Prostate gland (tissue), 2 donors: ENCODE results near the gene SMTN. TPM values are rescaled to one million over a fixed set of nuclear protein-coding genes. Genes with fewer than 3 reads are reported as not detected.

Source experiments
- DNase-seq: peaks from one replicate; pipeline ENCODE4 v3.0.0-alpha.2; 2019; ENCODE audit warnings: low spot score
- H3K27ac ChIP-seq, 2 donors: fragments of 200-600 bp; sonication (generic); 2 replicates each; pipeline ENCODE4 v1.5.1; 2017 to 2019
- H3K27me3 ChIP-seq: fragments of 200-600 bp; sonication (generic); replicated peaks from 2 replicates; pipeline ENCODE4 v1.5.1; 2019; ENCODE audit not compliant: insufficient read depth
- H3K36me3 ChIP-seq, 2 donors: fragments of 200-600 bp; sonication (generic); 1 replicate in 1 of 2; 2 replicates in 1 of 2; pipeline versions ENCODE4 v1.5.1 to v1.8.1; 2017 to 2019
- H3K4me1 ChIP-seq: fragments of 200-600 bp; sonication (generic); replicated peaks from 2 replicates; pipeline ENCODE4 v1.5.1; 2019
- H3K4me3 ChIP-seq, 2 donors: fragments of 200-600 bp; sonication (generic); 2 replicates each; pipeline ENCODE4 v1.5.1; 2017 to 2019
- H3K9me3 ChIP-seq: fragments of 200-600 bp; sonication (generic); 2 replicates; pipeline ENCODE4 v1.5.1; 2017
- POLR2A ChIP-seq: fragments of 450-650 bp; IDR thresholded peaks from one replicate; pipeline ENCODE4 v1.6.1; 2016; ENCODE audit warnings: antibody characterized with exemption, mild to moderate bottlenecking
- POLR2AphosphoS5 ChIP-seq: sonication (generic); formaldehyde crosslinking; IDR thresholded peaks from one replicate; pipeline ENCODE4 v1.6.1; 2017; ENCODE audit warnings: antibody characterized with exemption
- WGBS: methylation state at CpG from one replicate; pipeline ENCODE4 v1.1.5; 2018; 5-methylcytosine and 5-hydroxymethylcytosine counted together
- intact Hi-C: fragments of 100-400 bp; cut with DNase I; formaldehyde crosslinking; loops from one replicate; pipeline ENCODE4 v1.14.2; 2022
- total RNA-seq, 2 donors: library from RNA; depleted of rRNA; stranded (reverse); fragments of >200 nt; gene quantifications; one replicate each; pipeline ENCODE4 v1.1.0, GENCODE V29; 2016
- TF ChIP-seq, protein P1 (sequence below), 4 experiments: fragments of 200-600 bp in 2 of 4; fragments of 450-650 bp in 2 of 4; sonication (generic) in 2 of 4; IDR thresholded peaks; 1 replicate in 3 of 4; 2 replicates in 1 of 4; pipeline ENCODE4 v1.5.1; 2016 to 2019; ENCODE audit warnings: antibody characterized with exemption in 4 of 4, mild to moderate bottlenecking in 2 of 4, moderate library complexity in 2 of 4

SMTN gene
- total RNA-seq, 2 donors from 2014 or later: 200 to 209 TPM

DNA sequence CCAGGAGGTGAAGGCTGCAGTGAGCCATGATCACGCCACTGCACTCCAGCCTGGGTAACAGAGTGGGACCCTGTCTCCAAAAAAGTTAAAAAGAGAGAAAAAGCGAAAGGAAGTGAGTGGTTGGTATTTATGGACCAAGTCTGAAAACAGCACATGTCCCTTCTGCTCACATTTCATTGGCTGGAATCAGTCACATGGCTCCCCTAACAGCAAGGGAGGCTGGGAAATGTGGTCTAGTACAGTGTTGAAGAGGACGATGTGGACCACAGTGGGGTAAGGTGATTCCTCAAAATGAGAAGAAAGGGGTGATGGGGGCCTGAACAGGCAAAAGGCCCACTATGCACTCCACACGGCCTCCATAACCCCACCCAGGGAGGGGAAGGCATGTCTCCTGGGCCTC, 32.5 kb upstream of the SMTN start:
- H3K9me3 ChIP-seq: no peaks in the 10 kb centered on the region
- no peak overlapping the region for H3K4me3 ChIP-seq
- DNase-seq: no peak
- H3K27ac ChIP-seq: no peak overlapping the region
- H3K4me1 ChIP-seq: no peaks in the 10 kb centered on the region
- no peaks in the 10 kb centered on the region for H3K36me3 ChIP-seq
- intact Hi-C loops: no loop called here
- 95% methylated on average over 4 of the region's 4 CpGs for WGBS
- no peaks in the 10 kb centered on the region for H3K27me3 ChIP-seq
- TF ChIP-seq, protein P1, sequence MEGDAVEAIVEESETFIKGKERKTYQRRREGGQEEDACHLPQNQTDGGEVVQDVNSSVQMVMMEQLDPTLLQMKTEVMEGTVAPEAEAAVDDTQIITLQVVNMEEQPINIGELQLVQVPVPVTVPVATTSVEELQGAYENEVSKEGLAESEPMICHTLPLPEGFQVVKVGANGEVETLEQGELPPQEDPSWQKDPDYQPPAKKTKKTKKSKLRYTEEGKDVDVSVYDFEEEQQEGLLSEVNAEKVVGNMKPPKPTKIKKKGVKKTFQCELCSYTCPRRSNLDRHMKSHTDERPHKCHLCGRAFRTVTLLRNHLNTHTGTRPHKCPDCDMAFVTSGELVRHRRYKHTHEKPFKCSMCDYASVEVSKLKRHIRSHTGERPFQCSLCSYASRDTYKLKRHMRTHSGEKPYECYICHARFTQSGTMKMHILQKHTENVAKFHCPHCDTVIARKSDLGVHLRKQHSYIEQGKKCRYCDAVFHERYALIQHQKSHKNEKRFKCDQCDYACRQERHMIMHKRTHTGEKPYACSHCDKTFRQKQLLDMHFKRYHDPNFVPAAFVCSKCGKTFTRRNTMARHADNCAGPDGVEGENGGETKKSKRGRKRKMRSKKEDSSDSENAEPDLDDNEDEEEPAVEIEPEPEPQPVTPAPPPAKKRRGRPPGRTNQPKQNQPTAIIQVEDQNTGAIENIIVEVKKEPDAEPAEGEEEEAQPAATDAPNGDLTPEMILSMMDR (IDR thresholded peaks at IDR 0.05): no peak
- TF ChIP-seq POLR2AphosphoS5 (no peak), POLR2A (no peak)

DNA sequence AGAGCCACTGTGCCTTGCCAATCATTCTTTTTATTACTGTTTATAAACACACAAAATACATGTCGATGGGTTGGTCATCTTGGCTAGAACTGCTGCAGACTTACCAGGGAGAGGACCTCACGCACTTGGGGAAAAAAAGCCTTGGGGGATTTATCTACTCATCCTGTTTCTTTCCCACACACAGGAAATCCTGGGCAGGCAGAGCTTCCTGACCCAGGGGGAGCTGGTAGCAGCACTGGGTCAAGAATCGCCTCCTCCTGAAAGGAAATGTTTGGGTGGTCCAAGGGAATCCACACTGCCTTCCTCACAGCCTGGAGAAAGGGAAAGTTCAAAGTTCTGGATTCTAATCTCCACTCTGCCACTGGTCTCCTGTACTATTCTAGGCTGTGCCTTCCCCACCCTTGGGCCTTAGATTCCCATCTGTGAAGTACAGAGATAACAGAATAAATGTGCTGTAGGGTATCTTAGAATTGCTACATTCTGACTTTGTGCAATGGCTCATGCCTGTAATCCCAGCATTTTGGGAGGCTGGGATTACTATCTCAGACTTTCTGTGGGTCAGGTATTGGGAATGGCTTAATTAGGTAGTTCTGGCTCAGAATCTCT, 31.2 kb upstream of the SMTN start:
- Histone ChIP-seq H3K4me3 (no peak overlapping the region), H3K4me1 (peaks cover under 1% of the 10 kb centered on the region), H3K36me3 (no peaks in the 10 kb centered on the region), H3K9me3 (no peaks in the 10 kb centered on the region), H3K27ac (no peak overlapping the region), H3K27me3 (no peaks in the 10 kb centered on the region)
- no peak for DNase-seq
- WGBS: 58% methylated on average over 3 of the region's 3 CpGs
- intact Hi-C loops: no loop called here
- TF ChIP-seq POLR2AphosphoS5: no peak
- no peak for TF ChIP-seq POLR2A
- TF ChIP-seq, protein P1 (IDR thresholded peaks at IDR 0.05): no peak

DNA sequence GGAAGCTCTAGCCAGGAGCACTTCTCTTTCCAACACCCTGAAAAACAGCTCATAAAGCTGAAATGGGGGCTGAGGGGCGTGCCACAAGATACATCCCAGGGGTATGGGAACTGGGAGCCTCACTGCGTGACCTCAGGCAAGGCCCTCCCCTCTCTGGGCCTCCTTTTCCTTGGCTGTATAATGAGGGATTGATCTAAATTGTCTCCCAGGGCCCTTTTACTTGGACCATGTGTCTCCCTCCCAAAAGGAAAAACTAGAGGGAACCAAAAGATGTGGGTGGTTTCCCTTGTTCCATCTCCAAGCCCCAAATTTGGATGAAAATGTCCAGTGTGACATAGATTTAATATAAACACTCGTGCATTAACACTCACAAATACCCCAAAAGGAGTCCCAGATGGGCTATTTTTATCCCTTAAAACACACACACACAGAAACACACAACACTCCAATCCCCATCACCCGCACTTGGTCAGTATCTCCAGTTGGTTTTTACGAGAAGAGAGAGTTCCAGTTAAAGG, 25.9 kb upstream of the SMTN start:
- H3K4me1 ChIP-seq: peaks cover 7% of the 10 kb centered on the region
- TF ChIP-seq POLR2AphosphoS5: no peak
- TF ChIP-seq, protein P1 (IDR thresholded peaks at IDR 0.05): no peak
- no peak for TF ChIP-seq POLR2A
- no peaks in the 10 kb centered on the region for H3K36me3 ChIP-seq
- H3K27ac ChIP-seq: peak overlapping the region; percentile 68 to 82
- intact Hi-C loops: loop anchor here (2.0 kb wide), 1 partner anchor 86 kb away; the partner anchor contains the start of genes MORC2 and TUG1
- no peaks in the 10 kb centered on the region for H3K27me3 ChIP-seq
- H3K9me3 ChIP-seq: no peaks in the 10 kb centered on the region
- DNase-seq: no peak
- 29% methylated on average over 5 of the region's 5 CpGs for WGBS
- no peak overlapping the region for H3K4me3 ChIP-seq

DNA sequence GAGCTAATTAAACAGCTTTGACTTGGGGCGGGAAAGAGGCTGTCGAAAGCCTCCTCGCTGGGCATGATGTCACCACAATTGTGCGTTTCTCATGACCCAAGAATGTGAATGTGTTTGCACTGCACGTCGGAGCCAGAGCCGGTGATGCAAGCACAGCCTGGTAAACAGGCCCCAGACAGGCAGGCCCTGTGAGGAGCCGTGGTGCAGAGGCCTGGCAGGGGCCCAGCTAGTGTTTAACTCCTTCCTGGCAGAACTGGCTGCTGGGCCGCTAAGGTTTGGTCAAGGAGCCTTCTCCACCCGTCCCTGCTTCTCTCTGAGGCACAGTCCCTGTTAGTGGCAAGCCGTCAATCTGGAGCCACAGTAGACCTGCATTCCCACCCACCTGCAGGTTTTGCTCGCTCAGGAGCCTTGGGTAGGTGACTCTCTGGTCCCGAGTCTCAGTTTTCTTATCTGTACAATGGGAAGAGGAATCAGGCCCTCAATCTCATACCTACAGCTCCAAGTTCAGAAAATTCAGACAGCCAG, 25.4 kb upstream of the SMTN start:
- TF ChIP-seq POLR2A (peak; percentile 10), POLR2AphosphoS5 (peak; percentile 99)
- TF ChIP-seq, protein P1 (IDR thresholded peaks at IDR 0.05): no peak
- no peak overlapping the region for H3K4me3 ChIP-seq
- no peaks in the 10 kb centered on the region for H3K9me3 ChIP-seq
- DNase-seq: peak; percentile 94
- H3K27ac ChIP-seq: peak overlapping the region; percentile 68 to 82
- no peaks in the 10 kb centered on the region for H3K27me3 ChIP-seq
- intact Hi-C loops: loop anchor here (2.0 kb wide), 1 partner anchor 87 kb away; the partner anchor contains the start of genes MORC2 and TUG1
- H3K36me3 ChIP-seq: no peaks in the 10 kb centered on the region
- WGBS: 26% methylated on average over 12 of the region's 13 CpGs
- peaks cover 7% of the 10 kb centered on the region for H3K4me1 ChIP-seq
